DOHH2 (cell line): ENCODE data around the gene AP5Z1.

Experiments used
- H3F3A ChIP-seq: fragments of 200-600 bp; sonication (generic), shearing (Covaris generic); 2 replicates; pipeline ENCODE4 v1.6.0; 2016; ENCODE audit warnings: antibody characterized with exemption, mild to moderate bottlenecking; ENCODE audit not compliant: control insufficient read depth, insufficient read depth
- H3K27ac ChIP-seq: fragments of 200-600 bp; sonication (generic); 2 replicates; pipeline ENCODE4 v1.5.1; 2014; ENCODE audit warnings: low read depth, mild to moderate bottlenecking, low read length, moderate library complexity
- H3K27me3 ChIP-seq: fragments of 200-600 bp; sonication (generic); 2 replicates; pipeline ENCODE4 v1.6.1; 2014; ENCODE audit warnings: mild to moderate bottlenecking, low read length, mixed read lengths; ENCODE audit not compliant: control insufficient read depth
- H3K36me3 ChIP-seq: fragments of 200-600 bp; sonication (generic); 2 replicates; pipeline ENCODE4 v1.6.1; 2014; ENCODE audit warnings: mild to moderate bottlenecking, low read length, moderate library complexity, mixed read lengths; ENCODE audit not compliant: control insufficient read depth
- H3K4me1 ChIP-seq: fragments of 200-600 bp; sonication (generic); 2 replicates; pipeline ENCODE4 v1.6.1; 2014; ENCODE audit warnings: mild to moderate bottlenecking, low read length, mixed read lengths; ENCODE audit not compliant: control insufficient read depth
- H3K4me2 ChIP-seq: fragments of 200-600 bp; sonication (generic); 2 replicates; pipeline ENCODE4 v1.6.0; 2014; ENCODE audit warnings: mild to moderate bottlenecking, low read length, moderate library complexity
- H3K4me3 ChIP-seq: fragments of 200-600 bp; sonication (generic); 2 replicates; pipeline ENCODE4 v1.5.1; 2014; ENCODE audit warnings: mild to moderate bottlenecking, low read length, mixed read lengths
- H3K79me2 ChIP-seq: fragments of 200-600 bp; sonication (generic); 2 replicates; pipeline ENCODE4 v1.6.1; 2014; ENCODE audit warnings: mild to moderate bottlenecking, low read length, mixed read lengths; ENCODE audit not compliant: control insufficient read depth
- H3K9me2 ChIP-seq: fragments of 200-600 bp; sonication (generic); replicated peaks from 2 replicates; pipeline ENCODE4 v1.6.1; 2014; ENCODE audit warnings: mild to moderate bottlenecking, low read length, mixed read lengths; ENCODE audit not compliant: control insufficient read depth
- H3K9me3 ChIP-seq: fragments of 200-600 bp; sonication (generic); 2 replicates; pipeline ENCODE4 v1.6.1; 2014; ENCODE audit warnings: antibody characterized with exemption, low read length, mixed read lengths; ENCODE audit not compliant: control insufficient read depth, insufficient read depth
- H4K20me1 ChIP-seq: fragments of 200-600 bp; sonication (generic); 2 replicates; pipeline ENCODE4 v1.6.0; 2014; ENCODE audit warnings: low read depth, mild to moderate bottlenecking, antibody characterized with exemption, low read length, moderate library complexity; ENCODE audit not compliant: control insufficient read depth, insufficient read depth
- EZH2phosphoT487 ChIP-seq: fragments of 200-600 bp; sonication (generic); IDR thresholded peaks from 2 replicates; pipeline ENCODE4 v1.6.1; 2017; ENCODE audit warnings: borderline replicate concordance, mild to moderate bottlenecking, antibody characterized with exemption, low read length, moderate library complexity, mixed read lengths
- TF ChIP-seq, protein P1 (sequence below): fragments of 200-600 bp; sonication (generic); IDR thresholded peaks from one replicate; pipeline ENCODE4 v1.5.1; 2014; ENCODE audit warnings: antibody characterized with exemption, mild to moderate bottlenecking, low read depth, low read length; ENCODE audit not compliant: poor library complexity, severe bottlenecking

Gene AP5Z1

DNA sequence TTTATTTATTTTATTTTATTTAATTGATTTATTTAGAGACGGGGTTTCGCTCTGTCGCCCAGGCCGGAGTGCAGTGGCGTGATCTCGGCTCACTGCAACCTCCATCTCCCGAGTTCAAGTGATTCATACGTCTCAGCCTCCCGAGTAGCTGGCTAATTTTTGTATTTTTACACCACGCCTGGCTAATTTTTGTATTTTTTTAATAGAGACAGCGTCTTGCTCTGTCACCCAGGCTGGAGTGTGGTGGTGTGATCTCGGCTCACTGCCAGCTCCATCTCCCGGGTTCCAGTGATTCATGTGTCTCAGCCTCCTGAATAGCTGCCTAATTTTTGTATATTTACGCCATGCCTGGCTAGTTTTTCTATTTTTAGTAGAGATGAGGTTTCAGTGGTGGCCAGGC lies 34.2 kb downstream of the AP5Z1 start:
- TF ChIP-seq EZH2phosphoT487 = no peak
- TF ChIP-seq, protein P1, sequence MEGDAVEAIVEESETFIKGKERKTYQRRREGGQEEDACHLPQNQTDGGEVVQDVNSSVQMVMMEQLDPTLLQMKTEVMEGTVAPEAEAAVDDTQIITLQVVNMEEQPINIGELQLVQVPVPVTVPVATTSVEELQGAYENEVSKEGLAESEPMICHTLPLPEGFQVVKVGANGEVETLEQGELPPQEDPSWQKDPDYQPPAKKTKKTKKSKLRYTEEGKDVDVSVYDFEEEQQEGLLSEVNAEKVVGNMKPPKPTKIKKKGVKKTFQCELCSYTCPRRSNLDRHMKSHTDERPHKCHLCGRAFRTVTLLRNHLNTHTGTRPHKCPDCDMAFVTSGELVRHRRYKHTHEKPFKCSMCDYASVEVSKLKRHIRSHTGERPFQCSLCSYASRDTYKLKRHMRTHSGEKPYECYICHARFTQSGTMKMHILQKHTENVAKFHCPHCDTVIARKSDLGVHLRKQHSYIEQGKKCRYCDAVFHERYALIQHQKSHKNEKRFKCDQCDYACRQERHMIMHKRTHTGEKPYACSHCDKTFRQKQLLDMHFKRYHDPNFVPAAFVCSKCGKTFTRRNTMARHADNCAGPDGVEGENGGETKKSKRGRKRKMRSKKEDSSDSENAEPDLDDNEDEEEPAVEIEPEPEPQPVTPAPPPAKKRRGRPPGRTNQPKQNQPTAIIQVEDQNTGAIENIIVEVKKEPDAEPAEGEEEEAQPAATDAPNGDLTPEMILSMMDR = no peak
- Histone ChIP-seq H3K27me3 (no peaks in the 10 kb centered on the region), H4K20me1 (no peaks in the 10 kb centered on the region), H3K9me2 (no peaks in the 10 kb centered on the region), H3F3A (no peaks in the 10 kb centered on the region), H3K4me2 (peak overlapping the region; percentile 27; the same call in 1 of the 2 replicates), H3K4me3 (no peak overlapping the region), H3K36me3 (no peaks in the 10 kb centered on the region), H3K9me3 (no peaks in the 10 kb centered on the region), H3K79me2 (no peaks in the 10 kb centered on the region), H3K4me1 (peaks cover 6% of the 10 kb centered on the region), H3K27ac (no peak overlapping the region)

DNA sequence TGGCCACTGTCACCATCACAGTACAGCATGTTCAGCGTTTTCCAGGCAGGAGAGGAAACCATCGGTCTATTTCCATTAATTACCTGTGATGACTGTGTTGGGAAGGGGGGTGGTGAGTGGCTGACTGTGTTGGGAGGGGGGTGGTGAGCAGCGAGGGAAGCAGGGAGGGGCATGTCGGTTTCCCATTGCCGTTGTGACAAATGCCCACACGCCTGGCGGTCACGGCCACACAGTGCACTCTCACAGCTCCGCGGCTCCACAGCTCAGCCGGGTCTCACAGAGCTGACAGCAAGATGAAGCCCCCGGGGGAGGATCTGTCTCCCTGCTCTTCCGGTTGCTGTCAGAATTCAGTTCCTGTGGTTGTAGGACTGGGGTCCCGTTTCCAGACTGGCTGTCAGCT lies 39.0 kb downstream of the AP5Z1 start:
- no peak overlapping the region for H3K4me2 ChIP-seq

DNA sequence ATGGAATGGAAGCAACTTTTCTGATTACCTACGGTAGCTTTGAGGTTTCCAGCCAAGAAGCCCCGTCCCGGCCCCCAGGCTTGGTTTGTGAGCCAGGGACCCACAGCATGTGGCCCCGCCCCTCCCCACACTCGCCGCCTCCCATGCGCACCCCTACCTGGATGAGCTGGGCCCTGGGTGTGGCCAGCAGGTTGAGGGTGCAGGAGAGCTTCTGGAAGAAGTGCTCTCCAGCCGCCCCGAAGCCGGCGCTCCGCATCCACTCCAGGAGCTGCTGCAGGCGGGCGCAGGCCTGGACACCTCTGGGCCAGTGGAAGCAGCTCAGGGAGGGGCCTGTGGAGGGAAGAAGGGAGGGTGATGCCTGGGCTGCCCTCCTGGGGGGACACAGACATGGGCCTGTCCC lies 39.7 kb downstream of the AP5Z1 start:
- no peaks in the 10 kb centered on the region for H3F3A ChIP-seq
- no peaks in the 10 kb centered on the region for H4K20me1 ChIP-seq

More for the DNA sequence above, 39.0 kb downstream of the AP5Z1 start:
- Histone ChIP-seq H3K4me1 (peaks cover under 1% of the 10 kb centered on the region), H3K79me2 (no peaks in the 10 kb centered on the region), H4K20me1 (no peaks in the 10 kb centered on the region), H3K36me3 (no peaks in the 10 kb centered on the region), H3K9me3 (no peaks in the 10 kb centered on the region), H3K9me2 (no peaks in the 10 kb centered on the region), H3K4me3 (no peak overlapping the region), H3K27ac (no peak overlapping the region), H3F3A (no peaks in the 10 kb centered on the region), H3K27me3 (no peaks in the 10 kb centered on the region)
- TF ChIP-seq EZH2phosphoT487 = no peak
- TF ChIP-seq, protein P1 = no peak

More for the DNA sequence above, 39.7 kb downstream of the AP5Z1 start:
- no peak for TF ChIP-seq EZH2phosphoT487
- TF ChIP-seq, protein P1 = no peak
- no peaks in the 10 kb centered on the region for H3K9me2 ChIP-seq
- H3K4me3 ChIP-seq = no peak overlapping the region
- no peaks in the 10 kb centered on the region for H3K27me3 ChIP-seq
- H3K36me3 ChIP-seq = no peaks in the 10 kb centered on the region
- no peak overlapping the region for H3K4me2 ChIP-seq
- H3K79me2 ChIP-seq = no peaks in the 10 kb centered on the region
- H3K27ac ChIP-seq = no peak overlapping the region
- H3K9me3 ChIP-seq = no peaks in the 10 kb centered on the region
- no peaks in the 10 kb centered on the region for H3K4me1 ChIP-seq
